T follicular helper cell (primary cell): ENCODE measurements around the gene GOLGA7B.
"Not testable (repeated sequence)": the region's sequence is repeated elsewhere in the genome, so short reads cannot be mapped to it uniquely, and the experiment has no call there.

Source experiments
- DNase-seq: peaks from one replicate; pipeline ENCODE4 v3.0.0-alpha.2; 2020; ENCODE audit warnings: low read depth

GOLGA7B gene

DNA sequence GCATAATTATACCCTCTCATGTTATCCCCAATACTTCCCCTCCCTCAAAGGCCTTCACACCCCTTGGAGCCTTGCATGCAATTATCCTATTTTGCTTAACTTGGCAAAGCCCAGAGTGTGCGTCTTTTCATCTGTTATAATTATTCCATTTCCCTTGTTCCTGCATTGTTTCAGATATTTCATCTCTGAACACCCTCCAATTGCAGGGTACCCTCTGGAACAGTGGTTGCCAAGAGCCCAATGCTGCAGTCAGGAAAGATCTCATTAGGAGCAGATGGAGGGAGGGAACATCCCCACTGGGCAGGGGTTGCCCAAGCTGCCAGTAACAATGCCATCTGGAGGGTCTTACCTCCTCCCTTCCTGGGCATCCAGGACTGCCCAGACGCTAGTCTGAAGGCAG, 18.4 kb upstream of the GOLGA7B start:
- DNase-seq: no peak

DNA sequence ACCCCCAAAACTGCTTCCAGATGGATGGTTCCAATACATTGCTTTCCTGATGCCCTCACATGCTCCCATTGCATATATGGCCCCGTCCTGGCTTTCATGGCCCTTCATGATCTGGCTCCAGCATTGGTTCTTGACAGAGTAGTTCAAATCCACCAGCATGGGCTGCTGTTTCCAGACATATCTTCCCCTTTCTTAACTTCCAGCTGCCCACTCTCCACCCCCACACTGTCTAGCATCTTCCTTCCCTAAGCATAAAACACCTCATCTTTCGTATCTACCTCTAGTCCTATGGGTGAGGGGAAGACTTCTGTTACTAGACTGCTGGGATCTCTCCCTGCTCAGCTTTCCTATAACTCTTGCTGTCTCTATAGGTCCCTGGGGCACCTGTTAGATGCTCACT, 13.2 kb upstream of the GOLGA7B start:
- no peak for DNase-seq

DNA sequence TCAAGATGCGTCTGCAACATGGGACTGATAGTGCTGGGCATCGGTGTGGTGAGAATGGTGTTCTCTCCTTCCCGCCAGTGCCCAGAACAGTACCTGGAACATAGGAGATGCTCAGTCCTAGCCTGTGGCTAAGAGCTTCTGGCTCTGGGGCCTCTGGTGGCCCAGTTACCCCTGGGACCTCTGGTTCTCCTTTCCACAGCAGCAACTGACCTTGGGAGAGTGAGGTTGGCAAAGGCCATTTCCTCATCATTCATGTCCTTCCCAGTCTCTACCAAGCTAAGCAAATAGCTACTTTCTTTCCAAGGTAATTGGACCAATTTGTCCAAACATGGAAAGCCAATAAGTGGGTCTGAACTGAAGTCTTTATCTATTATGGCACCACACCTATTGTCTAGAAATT, 11.6 kb upstream of the GOLGA7B start:
- no peak for DNase-seq

DNA sequence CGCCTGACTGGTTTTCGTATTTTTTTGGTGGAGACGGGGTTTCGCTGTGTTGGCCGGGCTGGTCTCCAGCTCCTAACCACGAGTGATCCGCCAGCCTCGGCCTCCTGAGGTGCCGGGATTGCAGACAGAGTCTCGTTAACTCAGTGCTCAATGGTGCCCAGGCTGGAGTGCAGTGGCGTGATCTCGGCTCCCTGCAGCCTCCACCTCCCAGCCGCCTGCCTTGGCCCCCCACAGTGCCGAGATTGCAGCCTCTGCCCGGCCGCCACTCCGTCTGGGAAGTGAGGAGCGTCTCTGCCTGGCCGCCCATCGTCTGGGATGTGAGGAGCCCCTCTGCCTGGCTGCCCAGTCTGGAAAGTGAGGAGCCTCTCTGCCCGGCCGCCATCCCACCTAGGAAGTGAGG, 8.5 kb upstream of the GOLGA7B start:
- not testable (repeated sequence) for DNase-seq

DNA sequence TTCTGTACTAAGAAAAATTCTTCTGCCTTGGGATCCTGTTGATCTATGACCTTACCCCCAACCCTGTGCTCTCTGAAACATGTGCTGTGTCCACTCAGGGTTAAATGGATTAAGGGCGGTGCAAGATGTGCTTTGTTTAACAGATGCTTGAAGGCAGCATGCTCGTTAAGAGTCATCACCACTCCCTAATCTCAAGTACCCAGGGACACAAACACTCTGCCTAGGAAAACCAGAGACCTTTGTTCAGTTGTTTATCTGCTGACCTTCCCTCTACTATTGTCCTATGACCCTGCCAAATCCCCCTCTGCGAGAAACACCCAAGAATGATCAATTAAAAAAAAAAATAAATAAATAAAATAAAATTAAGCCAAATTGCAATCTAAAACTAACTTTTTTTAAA, 7.5 kb upstream of the GOLGA7B start:
- not testable (repeated sequence) for DNase-seq

DNA sequence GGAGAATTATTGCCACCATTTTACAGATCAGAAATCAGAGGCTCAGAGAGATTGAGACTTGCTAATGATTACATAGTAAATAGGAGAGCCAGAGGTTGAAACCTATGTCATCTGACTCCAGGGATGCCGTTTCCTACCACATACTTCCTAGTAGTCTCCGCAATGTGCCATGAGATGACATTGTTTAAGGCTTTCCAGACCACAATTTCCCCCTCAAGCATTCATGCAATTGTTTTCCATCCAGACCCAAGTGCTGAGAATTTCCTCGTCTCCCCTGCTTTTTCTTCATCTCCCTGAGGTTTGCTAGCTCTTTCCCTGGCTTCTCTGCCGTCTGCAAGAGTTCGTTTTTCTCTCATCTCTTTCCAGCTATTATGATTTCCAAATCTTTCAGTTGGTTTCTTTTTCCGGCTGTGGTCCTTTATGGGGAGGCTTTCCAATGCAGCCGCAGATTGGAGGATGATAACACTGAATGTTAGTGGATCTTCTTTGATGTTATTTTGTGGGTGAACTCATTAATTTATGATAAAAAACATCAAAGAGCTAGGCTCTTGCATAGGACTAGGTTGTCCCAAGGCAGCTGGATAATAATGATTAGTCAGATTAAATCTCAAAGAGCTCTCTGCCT, 6.9 kb upstream of the GOLGA7B start:
- no peak for DNase-seq

DNA sequence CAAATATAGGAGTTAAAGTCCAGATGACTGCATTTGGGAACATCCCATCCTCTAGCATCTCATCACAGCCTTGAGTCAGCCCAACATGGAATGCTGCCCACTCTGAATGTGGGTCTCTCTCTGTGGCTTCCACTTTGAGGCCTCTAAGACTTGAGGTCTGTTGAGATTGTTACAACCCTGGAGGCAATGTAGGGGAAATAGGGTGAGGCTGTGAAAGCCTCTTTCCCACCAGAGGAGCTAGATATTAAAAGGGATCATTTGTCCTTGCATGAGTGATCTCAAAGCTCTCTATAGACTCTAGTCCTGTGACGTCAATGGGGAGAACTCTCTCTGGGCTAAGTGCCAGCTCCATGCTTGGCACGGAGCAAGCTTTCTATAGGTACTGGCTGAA, 6.4 kb upstream of the GOLGA7B start:
- DNase-seq: no peak

DNA sequence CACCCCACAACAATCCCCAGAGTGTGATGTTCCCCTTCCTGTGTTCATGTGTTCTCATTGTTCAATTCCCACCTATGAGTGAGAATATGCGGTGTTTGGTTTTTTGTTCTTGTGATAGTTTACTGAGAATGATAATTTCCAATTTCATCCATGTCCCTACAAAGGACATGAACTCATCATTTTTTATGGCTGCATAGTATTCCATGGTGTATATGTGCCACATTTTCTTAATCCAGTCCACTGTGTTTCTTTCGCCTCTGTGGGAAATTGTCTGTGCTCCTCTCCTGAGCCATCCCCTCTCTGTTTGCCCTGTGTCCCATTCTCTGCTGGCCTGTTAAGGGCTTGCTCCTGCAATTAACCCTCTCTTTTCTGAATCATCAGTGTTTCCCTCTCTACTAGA, 5.7 kb upstream of the GOLGA7B start:
- DNase-seq: not testable (repeated sequence)

DNA sequence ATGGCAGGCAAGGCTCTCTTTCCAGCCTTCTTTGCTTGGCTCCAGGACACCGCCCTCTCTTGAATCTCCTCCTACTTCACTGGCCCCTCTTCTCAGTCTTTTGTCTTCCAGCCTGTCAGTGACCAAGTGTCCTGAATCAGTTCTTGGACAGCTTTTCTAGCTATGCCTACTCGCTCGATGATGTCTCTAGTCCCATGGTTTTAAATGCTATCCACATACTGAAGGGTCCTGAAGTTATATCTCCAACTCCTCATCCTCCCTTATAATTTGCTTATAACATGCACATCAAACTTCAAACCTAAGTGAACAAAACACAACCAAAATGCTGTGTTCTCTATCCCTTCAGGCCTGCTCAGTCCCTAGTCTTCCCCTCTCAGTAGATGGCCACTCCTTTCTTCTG, 5.0 kb upstream of the GOLGA7B start:
- no peak for DNase-seq

DNA sequence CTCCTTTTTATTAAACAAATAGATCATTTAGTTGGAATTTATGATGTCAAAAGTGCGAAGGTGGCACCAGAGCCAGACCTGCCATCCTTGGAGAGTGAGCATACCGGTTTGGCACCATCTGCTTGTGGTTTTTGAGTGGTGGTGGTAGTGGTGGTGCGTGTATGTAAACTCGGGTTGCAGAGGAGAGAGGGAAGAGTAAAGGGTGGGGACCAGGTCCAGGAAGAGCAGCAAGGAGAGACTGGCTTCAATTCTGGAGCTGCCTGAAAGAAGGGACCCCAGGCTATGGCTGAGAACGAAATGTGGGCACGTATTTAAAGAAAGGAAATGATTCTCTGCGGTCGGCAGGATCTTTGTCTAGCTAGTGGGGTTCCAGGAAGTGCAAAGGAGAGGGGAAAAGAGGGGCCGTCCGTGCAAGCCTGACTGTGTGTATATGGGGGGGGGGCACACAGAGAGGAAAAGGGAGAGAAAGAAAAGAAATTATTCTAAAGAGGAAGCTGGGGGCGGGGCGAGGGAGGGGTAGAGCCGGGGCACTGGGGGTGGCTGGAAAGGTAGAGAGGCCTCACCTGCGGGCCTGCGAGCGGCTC, 448 bp upstream of the GOLGA7B start:
- DNase-seq: no peak

DNA sequence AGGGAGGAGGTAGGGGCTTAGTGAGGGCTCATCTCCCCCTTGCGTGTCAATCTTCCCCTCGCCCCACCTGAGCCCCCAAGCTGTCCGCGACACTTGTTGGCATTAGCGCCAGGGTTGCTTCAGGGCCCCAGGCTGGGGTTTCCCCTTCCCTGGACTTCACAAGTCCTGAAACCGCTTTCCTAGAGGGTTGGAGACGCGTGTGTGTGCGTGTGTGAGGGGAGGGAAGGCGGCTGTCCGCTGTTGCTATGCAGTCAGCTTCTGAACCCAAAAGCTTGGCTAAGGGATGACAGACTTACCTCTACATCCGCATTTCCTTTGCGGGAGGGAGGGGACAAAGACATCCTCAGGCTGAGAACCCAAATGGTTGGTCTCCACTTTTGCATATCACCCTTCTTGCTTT, 803 bp downstream of the GOLGA7B start:
- peak; percentile 6 for DNase-seq

DNA sequence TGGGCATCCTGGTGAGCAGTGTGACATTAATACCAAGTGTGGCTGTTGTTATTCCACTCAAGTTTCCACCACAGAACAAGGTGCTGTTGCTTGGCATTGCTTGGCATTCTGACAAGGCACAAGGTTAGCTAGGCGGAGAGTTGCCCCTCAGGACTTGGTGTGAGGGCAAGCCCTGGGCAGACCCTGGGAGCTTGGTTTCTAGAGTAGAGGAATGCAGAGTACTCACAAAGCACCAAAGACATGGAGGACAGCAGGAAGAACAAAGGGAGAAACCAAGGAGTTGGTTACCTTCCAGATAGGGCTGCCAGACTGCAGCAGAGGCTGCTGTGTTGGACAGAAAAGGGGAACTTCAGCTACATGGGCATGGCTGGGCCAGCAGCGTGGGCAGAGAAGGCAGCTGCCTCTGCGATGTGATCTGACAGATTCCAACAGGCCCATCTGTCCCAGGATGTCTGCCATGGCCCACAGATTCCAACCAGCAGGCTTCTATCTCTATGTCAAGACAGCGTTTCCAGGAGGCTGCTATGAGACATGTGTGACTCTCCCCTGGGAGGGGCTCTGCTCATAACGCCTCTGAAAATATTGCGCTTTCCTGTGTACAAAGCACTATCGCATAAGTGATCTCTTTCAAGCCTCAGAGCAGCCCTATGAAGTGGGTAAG, 1.8 kb downstream of the GOLGA7B start:
- DNase-seq: peak; percentile 8

DNA sequence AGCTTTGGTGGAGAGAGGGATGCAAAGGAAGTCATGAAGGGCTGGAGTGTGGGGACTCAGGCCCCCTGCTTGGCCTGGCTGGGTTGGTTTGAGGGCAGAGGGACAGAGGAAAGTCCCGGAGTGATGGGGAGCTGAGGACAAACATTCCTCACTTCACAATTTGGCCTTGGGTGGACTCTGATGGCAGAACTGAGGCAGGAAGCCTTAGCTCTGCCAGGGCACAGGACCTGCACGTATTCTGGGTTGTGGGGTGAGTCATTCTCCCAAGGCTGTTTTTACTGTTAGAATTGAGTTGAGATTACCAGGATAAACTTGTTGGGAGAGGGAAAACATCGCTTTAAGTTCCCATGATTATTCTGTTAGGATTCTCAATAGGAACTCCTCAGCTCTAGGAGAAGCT, 2.6 kb downstream of the GOLGA7B start:
- no peak for DNase-seq

DNA sequence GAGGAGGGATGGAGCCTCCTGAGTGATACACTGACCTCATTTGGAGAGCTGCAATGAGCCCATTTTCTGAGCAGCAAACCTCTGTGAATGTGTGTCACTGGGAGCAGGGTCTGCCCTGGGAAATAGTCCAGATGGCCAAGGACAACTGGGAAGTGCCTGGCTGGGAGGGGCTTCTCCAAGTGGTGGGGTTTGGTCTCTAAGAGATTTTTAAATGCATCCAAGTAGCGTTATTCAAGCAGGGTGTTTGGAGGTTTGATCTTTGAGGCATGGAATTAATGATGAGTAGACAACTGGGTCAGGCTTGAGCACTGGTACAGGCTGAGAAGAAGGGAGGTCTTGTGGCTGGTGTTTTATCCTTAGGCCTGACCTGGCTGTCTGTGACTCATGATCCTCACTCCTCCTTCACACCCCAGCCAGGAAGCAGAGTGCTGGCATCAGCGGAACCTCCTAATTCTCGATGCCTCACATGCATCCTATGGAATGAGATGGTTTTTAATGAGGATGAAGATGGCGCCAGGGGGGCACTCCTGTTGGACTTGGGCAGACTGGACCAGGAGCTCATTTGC, 3.3 kb downstream of the GOLGA7B start:
- no peak for DNase-seq

DNA sequence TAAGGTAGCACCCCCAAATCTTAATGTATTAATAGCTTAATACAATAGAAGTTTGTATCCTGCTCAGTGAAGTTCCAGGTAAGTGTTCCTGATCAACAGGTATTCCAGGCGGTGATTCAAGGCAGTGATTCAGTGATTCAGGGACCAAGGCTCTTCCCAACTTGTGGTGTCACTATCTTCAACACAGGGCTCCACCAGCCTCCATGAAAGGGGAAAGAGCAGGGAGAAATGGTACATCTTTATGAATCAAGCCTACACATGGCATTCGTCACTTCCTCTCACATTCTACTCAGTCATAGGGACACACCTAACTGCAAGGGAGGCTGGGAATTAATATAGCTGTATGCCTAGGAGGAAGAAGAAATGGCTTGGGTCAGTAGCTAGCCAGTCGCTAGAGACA, 5.1 kb downstream of the GOLGA7B start:
- no peak for DNase-seq

DNA sequence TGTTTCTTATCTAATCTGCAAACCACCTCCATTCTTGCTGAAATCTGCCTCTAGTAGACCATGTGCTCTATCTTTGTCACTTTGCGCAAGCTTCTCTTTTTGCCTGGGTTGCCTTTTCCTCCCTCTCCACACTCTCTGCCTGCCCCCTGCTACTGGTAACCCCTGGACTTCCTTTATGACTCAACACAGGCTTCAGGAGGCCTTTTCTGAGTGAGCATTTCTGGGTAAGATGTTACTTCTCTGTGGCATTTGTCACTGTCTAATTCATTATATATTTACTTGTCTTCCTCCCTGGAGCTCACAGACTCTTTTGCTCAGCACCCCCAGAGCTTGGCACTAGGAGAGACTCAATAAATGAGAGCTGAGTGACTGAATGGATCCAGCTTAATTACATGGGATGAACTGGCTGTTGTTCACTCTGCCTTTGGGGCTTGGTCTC, 8.4 kb downstream of the GOLGA7B start:
- no peak for DNase-seq

DNA sequence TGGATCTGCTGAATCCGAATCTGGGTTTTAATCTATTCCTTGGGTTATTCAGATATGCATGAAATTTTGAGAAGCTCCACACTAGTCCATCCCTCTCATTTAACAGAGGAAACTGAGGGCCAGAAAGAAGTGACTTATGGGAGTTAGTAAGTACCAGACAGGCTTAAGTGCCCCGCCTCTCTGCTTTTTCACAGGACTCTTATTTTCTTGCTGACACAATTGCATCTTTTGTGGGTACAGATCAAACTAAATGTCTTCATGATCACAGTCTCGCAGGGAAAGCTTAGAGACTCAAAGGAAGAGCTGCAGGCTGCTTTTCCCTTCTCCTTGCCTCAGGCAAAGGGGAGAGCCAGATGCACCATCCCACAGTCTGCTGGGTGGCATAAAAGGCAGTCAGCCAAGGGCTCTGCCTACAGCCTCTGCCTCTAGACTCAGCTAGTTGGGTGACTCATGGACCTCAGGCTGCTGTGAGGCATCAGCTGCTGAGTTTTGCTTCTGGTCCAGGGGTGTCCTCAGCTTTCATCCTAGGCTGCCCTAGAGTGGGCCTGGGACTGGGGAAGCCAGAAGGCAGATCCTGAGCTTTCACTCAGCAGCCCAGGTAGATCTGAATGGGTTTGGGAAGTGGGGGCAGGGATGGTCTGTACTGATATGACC, 11.6 kb downstream of the GOLGA7B start:
- DNase-seq: no peak

DNA sequence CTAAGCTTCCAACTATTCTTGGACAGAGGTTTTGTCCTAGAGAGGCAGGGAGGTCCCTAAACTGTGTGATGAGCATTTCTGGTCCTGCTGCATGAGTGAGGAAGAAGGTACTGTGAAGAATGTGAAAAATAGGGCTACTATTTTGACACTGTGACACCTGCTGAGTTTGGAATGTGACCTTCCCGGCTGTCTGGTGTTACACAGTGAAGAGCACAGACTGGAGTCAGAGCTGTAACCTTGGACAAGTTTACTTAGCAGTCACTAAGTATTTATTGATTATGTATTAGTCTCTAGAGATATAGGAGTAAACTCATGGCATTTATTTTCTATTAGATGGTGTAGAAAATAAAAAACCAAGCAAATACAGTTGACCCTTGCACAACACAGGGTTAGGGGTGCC, 12.3 kb downstream of the GOLGA7B start:
- DNase-seq: no peak

DNA sequence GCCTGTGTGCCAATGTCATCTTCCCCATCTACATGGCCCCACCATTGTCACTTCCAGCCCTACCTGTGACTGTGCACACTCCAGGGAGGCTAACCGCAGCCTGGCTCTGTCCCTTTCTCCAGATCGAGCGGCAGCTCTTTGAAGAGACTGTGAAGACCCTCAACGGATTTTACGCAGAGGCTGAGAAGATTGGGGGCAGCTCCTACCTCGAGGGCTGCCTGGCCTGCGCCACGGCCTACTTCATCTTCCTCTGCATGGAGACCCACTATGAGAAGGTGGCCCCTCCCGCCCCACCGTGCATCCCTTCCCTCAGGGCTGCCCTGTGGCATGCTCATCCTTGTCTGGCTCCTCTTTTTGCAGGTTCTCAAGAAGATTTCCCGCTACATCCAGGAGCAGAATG, 14.2 kb downstream of the GOLGA7B start:
- no peak for DNase-seq

DNA sequence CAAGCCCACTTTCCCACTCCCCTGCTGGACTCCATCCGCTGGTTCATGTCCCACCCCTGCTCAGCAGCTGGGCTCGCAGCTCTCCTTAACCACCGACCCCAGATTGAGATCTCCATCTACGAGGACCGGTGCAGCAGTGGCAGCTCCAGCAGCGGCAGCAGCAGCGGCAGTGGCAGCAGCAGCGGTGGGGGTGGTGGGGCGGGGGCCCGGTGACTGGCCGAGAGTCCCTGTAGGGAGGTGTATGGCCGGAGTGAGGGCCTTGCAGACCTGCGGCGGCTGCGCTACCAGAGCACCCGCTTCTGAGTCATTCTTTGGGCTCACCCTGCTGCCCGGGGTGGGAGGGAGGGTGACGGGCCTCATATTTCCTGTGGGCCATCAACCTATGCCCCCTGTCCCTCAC, 15.8 kb downstream of the GOLGA7B start:
- DNase-seq: no peak

DNA sequence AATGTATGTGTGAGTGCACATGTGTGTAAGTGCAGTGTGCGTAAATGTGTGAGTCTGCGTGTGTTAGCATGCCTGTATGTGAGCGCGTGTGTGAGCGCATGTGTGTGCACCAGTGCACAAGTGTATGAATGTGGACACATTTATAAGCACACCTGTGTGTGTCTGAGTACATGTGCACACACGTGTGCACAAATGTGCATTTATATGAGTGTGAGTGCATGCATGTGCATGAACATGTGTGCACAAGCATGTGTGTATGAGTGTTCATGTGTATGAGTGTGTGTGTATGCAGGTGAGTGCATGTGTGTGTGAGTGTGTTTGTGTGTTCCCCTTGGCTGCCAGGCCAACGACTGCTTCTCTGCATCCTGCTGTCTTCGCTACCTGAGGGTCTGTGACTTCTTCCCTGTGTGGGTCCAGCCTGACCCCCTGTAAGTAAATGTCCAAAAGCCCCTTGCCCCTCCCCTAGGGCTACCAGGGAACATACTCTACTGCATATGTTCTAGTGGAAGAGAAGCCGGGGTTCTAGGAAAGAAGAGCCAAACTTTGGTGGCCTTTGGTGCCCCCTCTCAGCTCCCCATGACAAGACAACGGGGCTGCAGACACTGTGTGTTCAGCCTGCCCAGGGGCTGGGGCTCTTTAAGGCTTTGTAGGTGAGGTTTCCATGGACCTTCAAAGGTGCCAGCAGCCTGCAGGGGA, 17.0 kb downstream of the GOLGA7B start:
- DNase-seq: no peak

DNA sequence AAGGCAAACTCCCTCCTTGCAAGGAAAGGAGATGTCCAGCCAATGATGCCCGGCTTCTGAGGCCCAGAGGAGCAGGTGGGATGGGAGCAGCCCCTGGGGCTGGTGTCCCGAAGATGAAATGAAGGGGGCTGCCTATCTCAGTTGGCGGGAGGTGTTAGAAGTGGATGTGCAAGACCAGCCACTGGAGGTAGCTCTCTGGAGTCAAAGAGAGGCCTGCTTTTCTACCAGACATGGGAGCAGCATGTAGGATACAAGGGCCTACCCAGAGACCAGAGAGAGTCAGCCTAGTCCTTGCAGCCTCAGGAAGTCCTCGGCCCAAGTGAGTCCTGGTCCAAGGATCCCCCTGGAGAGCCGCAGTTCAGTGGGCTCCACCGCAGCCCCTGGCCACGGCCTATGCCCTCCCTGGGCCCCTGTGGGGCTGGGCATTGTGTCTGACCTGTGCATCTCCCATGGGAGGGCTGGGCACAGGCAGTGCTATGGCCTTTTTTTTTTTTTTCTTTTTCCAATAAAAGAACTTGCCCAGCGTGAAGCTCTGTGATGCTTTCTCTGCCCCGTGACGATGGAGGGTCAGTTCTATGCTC, 17.7 kb downstream of the GOLGA7B start:
- no peak for DNase-seq
